A673 (cell line): ENCODE measurements around the gene PRELP.

Experiments used
- CTCF ChIP-seq: fragments of 300-800, 200-600 bp; sonication (generic); conservative IDR thresholded peaks from 2 replicates; pipeline ENCODE4 v1.5.1; 2017; ENCODE audit warnings: low read depth, mild to moderate bottlenecking, antibody characterized with exemption, low read length, moderate library complexity, mixed read lengths
- EZH2 ChIP-seq: fragments of 200-600 bp; sonication (generic); IDR thresholded peaks from 2 replicates; pipeline ENCODE4 v1.6.1; 2017; ENCODE audit warnings: borderline replicate concordance, low read depth, mild to moderate bottlenecking, mixed read lengths, antibody characterized with exemption, low read length; ENCODE audit not compliant: poor library complexity, severe bottlenecking

- peak; percentile 92 for TF ChIP-seq CTCF
- no peak for TF ChIP-seq EZH2
Observed at GRCh38 chr1:203504400-203505250, 29.0 kb downstream of the PRELP start.
